Bronchial epithelial cell (primary cell): ENCODE results near the gene RASD2. TPM values are rescaled to one million over a fixed set of nuclear protein-coding genes. Genes with fewer than 3 reads are reported as not detected.

Experiments
- DNase-seq: peaks from one replicate; pipeline ENCODE4 v3.0.0-alpha.2; 2010; ENCODE audit warnings: low read depth
- FAIRE-seq: peaks from 2 replicates; lab custom pipeline; 2011; peaks lifted over from hg19 to GRCh38; lab: Jason Lieb, UNC
- H3K27me3 ChIP-seq: 2 replicates; pipeline ENCODE4 v1.5.1; 2011; ENCODE audit warnings: low read length; ENCODE audit not compliant: control insufficient read depth, insufficient read depth
- H3K36me3 ChIP-seq: 2 replicates; pipeline ENCODE4 v1.5.1; 2011; ENCODE audit warnings: low read length; ENCODE audit not compliant: control insufficient read depth, insufficient read depth
- H3K4me3 ChIP-seq: 2 replicates; pipeline ENCODE4 v1.5.1; 2011; ENCODE audit warnings: mild to moderate bottlenecking, low read depth, low read length, control low read depth
- CTCF ChIP-seq: IDR thresholded peaks from 2 replicates; pipeline ENCODE4 v1.5.1; 2011; ENCODE audit warnings: mild to moderate bottlenecking, moderate library complexity, low read length, control low read depth, inconsistent platforms; ENCODE audit not compliant: insufficient read depth, severe bottlenecking
- total RNA-seq: library from RNA; depleted of rRNA; stranded (reverse); fragments of >200 nt; gene quantifications from 2 replicates; pipeline ENCODE4 v1.2.1, GENCODE V29; 2014

RASD2 gene
- total RNA-seq, 1 donor from 2014 or later, result 0.26 TPM

GRCh38 chr22:35582861-35583670 lies 42.4 kb downstream of the RASD2 start:
- peak; percentile 89 for TF ChIP-seq CTCF
- Histone ChIP-seq H3K4me3 (no peak overlapping the region), H3K27me3 (no peaks in the 10 kb centered on the region), H3K36me3 (no peaks in the 10 kb centered on the region)
- DNase-seq, result peak; percentile 53
- no peak for FAIRE-seq

- FAIRE-seq, result no peak
These were observed 46.1 kb downstream of the RASD2 start for GRCh38 chr22:35586771-35587170.

GRCh38 chr22:35587447-35587870 lies 46.8 kb downstream of the RASD2 start:
- no peaks in the 10 kb centered on the region for H3K27me3 ChIP-seq
- H3K36me3 ChIP-seq, result no peaks in the 10 kb centered on the region
- FAIRE-seq (no peak), DNase-seq (no peak)
- TF ChIP-seq CTCF, result no peak
- no peak overlapping the region for H3K4me3 ChIP-seq

More at GRCh38 chr22:35586771-35587170, 46.1 kb downstream of the RASD2 start:
- no peak for DNase-seq
- Histone ChIP-seq H3K36me3 (no peaks in the 10 kb centered on the region), H3K27me3 (no peaks in the 10 kb centered on the region), H3K4me3 (no peak overlapping the region)
- TF ChIP-seq CTCF, result no peak

GRCh38 chr22:35587896-35588295 lies 47.3 kb downstream of the RASD2 start:
- Histone ChIP-seq H3K4me3 (no peak overlapping the region), H3K36me3 (no peaks in the 10 kb centered on the region), H3K27me3 (no peaks in the 10 kb centered on the region)
- FAIRE-seq (no peak), DNase-seq (no peak)
- no peak for TF ChIP-seq CTCF

- no peaks in the 10 kb centered on the region for H3K36me3 ChIP-seq
- peak; percentile 89 for FAIRE-seq
- no peak overlapping the region for H3K4me3 ChIP-seq
- TF ChIP-seq CTCF, result no peak
- peak; percentile 98 for DNase-seq
- H3K27me3 ChIP-seq, result no peaks in the 10 kb centered on the region
These were observed 48.6 kb downstream of the RASD2 start for GRCh38 chr22:35589071-35589755.
